IPS-11a (cell line): ENCODE measurements around the gene ARMH3.

Experiments used
- H3K4me3 ChIP-seq: one replicate; pipeline ENCODE4 v1.5.1; 2013; ENCODE audit warnings: low read depth, low read length, control low read depth

The ARMH3 gene

DNA sequence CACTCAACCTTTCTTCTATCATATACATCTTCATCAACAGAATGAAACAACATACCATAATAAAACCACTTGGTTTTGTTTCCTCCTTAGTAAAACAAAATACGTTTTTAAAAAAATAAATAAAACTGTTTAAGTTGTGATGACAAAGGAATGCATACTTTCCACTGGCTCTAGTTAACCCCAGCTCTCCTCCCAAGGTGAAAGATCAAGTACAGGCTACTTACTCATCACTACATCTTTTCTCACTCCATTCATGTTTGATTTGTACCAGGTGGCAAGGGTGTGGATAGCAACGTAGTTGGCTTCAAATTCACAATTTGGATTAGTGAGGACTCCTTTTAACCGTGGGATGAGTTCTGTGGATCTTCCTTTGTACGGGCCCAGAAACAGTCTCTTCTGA is 252.5 kb downstream of the ARMH3 start:
- H3K4me3 ChIP-seq, result no peak overlapping the region

DNA sequence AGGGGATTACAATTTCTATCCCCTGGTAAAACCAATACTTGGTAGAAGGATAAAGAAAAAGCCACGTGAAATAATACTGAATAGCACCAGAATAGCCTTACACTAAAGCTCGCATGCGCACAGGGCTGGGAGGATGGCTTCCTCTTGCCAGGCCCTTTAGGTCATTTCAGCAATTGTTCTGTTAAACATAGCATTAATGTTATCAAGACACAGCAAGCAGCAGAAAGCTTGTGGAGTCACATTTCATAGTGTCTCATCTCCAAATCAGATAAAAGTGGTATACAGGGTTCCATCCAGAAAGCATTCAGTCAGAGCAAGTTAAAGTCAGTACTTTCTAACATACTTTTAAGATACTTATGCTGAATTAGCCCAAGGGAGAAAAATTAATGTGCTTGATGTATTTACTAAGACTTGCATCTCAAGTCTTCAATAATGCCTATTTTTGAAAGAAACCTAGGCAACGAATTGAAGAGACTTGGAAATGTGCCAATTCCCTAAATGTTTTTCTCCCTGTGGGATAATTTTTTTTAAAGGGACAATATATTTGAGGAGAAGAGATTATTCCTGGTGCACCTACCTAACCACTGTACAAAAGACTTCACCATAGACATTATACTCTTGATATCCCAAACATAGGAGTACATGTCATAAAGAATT is 258.4 kb downstream of the ARMH3 start:
- no peak overlapping the region for H3K4me3 ChIP-seq
